Mammary epithelial cell (primary cell): ENCODE data around the gene XYLT1.

ENCODE experiments used
- CTCF ChIP-seq, 2 donors: IDR thresholded peaks in 1 of 2; conservative IDR thresholded peaks in 1 of 2; 2 replicates each; pipeline ENCODE4 v1.5.1; 2011 to 2012; ENCODE audit warnings: inconsistent platforms in 2 of 2, low read length in 2 of 2, mild to moderate bottlenecking in 2 of 2, control low read depth in 1 of 2, low read depth in 1 of 2; ENCODE audit not compliant: insufficient read depth in 1 of 2; ENCODE audit errors: extremely low read depth in 1 of 2
- EZH2 ChIP-seq: IDR thresholded peaks from 2 replicates; pipeline ENCODE4 v1.6.1; 2012; ENCODE audit warnings: low read length, inconsistent platforms, borderline replicate concordance

- TF ChIP-seq EZH2 (no peak), CTCF (conservative IDR thresholded peaks at IDR 0.05 in 1 of 2, IDR thresholded peaks at IDR 0.05 in 1 of 2; ENCODE audit: extremely low read depth in 1 of 2, insufficient read depth in 1 of 2, low read depth in 1 of 2, low read length in 2 of 2) (no peak)
Observed at GRCh38 chr16:17101646-17102045, 369.1 kb downstream of the XYLT1 start.
